ENCODE measurements around the gene UFC1.

- TF ChIP-seq, protein P1, sequence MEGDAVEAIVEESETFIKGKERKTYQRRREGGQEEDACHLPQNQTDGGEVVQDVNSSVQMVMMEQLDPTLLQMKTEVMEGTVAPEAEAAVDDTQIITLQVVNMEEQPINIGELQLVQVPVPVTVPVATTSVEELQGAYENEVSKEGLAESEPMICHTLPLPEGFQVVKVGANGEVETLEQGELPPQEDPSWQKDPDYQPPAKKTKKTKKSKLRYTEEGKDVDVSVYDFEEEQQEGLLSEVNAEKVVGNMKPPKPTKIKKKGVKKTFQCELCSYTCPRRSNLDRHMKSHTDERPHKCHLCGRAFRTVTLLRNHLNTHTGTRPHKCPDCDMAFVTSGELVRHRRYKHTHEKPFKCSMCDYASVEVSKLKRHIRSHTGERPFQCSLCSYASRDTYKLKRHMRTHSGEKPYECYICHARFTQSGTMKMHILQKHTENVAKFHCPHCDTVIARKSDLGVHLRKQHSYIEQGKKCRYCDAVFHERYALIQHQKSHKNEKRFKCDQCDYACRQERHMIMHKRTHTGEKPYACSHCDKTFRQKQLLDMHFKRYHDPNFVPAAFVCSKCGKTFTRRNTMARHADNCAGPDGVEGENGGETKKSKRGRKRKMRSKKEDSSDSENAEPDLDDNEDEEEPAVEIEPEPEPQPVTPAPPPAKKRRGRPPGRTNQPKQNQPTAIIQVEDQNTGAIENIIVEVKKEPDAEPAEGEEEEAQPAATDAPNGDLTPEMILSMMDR (IDR thresholded peaks at IDR 0.05; ENCODE audit: poor library complexity), result no peak
- TF ChIP-seq EZH2 (IDR thresholded peaks at IDR 0.05; ENCODE audit: borderline replicate concordance) (no peak), EZH2phosphoT487 (IDR thresholded peaks at IDR 0.05; ENCODE audit: low read depth, severe bottlenecking, unreplicated experiment) (no peak)
Measured at GRCh38 chr1:161157867-161158266, 4.1 kb downstream of the UFC1 start.

Measured in hepatocyte (in vitro differentiated cells).